ENCODE results near the gene DOK3.
"Not testable (repeated sequence)": the region's sequence is repeated elsewhere in the genome, so short reads cannot be mapped to it uniquely, and the experiment has no call there.

DOK3 gene

DNA sequence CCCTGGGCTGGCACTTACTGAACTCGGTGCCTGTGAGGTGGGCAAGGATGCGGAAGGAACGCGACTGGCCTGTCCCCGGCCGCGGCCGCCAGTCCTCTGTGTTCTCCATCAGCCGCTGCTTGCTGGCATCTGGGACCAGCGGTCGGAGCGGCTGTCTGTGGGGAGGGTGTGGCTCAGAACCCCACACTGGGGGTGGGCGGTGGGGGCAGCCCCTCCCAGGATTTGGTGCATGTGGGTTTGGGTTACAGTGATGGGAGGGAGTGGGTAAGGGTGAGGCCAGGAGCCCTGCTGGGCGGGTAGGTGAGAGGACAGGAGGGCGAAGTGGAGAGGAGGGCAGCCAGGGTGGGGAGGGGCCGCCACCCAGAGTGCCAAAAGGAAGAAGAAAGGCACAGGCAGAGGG is 18.6 kb downstream of the DOK3 start:
- no peak overlapping the region for H3K4me3 ChIP-seq (ENCODE audit: low read depth, low read length)
- peaks cover 25% of the 10 kb centered on the region for H3K4me1 ChIP-seq
- peaks cover 33% of the 10 kb centered on the region for H3K36me3 ChIP-seq
- no peak for DNase-seq
- TF ChIP-seq, protein P1, sequence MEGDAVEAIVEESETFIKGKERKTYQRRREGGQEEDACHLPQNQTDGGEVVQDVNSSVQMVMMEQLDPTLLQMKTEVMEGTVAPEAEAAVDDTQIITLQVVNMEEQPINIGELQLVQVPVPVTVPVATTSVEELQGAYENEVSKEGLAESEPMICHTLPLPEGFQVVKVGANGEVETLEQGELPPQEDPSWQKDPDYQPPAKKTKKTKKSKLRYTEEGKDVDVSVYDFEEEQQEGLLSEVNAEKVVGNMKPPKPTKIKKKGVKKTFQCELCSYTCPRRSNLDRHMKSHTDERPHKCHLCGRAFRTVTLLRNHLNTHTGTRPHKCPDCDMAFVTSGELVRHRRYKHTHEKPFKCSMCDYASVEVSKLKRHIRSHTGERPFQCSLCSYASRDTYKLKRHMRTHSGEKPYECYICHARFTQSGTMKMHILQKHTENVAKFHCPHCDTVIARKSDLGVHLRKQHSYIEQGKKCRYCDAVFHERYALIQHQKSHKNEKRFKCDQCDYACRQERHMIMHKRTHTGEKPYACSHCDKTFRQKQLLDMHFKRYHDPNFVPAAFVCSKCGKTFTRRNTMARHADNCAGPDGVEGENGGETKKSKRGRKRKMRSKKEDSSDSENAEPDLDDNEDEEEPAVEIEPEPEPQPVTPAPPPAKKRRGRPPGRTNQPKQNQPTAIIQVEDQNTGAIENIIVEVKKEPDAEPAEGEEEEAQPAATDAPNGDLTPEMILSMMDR (IDR thresholded peaks at IDR 0.05; ENCODE audit: low read depth, low read length), result no peak
- no peaks in the 10 kb centered on the region for H3K9me3 ChIP-seq
- H3K27me3 ChIP-seq, result no peaks in the 10 kb centered on the region

DNA sequence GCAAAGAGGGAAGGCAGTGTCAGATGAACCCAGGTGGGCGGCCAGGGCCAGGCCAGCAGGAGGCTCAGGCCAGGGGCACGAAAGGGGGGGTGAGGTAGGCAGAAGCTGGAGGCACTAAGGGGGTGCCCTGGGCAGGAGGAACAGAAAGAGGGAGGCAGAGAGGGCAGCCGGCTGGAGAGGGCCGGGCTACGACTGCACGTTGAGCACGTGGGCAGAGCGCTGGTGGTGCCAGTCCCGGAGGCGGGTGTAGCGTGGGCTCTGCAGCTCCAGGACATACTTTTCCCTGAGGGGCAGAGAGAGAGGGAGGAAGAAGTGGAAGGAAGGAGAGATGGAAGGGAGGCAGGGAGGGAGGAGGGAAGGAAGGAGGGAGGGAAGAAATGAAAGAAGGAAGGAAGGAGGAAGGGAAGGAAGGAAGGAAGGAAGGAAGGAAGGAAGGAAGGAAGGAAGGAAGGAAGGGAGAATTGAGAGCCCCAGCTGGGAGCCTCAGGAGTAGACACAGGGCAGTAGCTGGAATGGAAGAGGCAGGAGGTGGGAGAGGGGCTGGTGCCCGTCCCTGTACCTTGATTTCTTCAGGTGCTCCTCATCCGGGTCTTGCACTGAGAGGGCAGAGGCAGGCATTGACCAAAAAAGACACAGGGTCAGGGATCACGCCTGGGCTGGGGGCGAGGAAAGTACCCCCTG is 19.2 kb downstream of the DOK3 start:
- Histone ChIP-seq H3K4me3 (ENCODE audit: low read depth, low read length) (no peak overlapping the region), H3K27me3 (no peaks in the 10 kb centered on the region), H3K9me3 (no peaks in the 10 kb centered on the region), H3K36me3 (peaks cover 33% of the 10 kb centered on the region), H3K4me1 (peaks cover 19% of the 10 kb centered on the region)
- TF ChIP-seq, protein P1 (IDR thresholded peaks at IDR 0.05; ENCODE audit: low read depth, low read length), result no peak
- no peak for DNase-seq

DNA sequence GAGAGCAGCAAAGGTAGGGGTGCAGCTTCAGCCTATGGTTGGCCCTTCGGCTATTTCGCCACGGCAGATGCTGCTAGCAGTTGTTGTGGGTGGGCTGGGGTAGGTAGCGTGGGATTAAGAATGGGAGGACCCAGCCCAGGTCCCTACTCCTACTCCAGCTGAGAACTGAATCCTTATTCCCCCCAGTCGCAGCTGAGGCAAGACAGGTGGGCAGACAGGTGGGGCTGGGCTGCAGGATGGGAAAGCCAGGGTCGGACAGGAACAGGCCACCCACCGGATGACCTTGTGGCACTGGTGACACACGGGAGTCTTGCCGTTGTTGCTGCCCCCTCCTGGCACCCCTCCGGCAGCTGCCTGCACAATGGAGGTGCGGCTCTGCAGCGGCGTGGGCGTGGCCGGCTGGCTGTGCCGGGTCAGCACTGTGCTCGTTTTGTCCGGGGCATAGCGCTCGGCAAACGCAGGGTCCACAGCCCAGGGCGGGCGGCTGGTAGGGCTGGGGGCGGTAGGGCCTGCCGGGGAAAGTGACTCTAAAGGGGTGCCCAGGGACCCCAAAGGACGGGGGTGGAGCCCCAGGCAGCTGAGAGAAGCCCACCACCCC is 20.4 kb downstream of the DOK3 start:
- TF ChIP-seq, protein P1 (IDR thresholded peaks at IDR 0.05; ENCODE audit: low read depth, low read length), result peak; percentile 60
- H3K4me1 ChIP-seq, result peaks cover 9% of the 10 kb centered on the region
- peak; percentile 85 for DNase-seq

DNA sequence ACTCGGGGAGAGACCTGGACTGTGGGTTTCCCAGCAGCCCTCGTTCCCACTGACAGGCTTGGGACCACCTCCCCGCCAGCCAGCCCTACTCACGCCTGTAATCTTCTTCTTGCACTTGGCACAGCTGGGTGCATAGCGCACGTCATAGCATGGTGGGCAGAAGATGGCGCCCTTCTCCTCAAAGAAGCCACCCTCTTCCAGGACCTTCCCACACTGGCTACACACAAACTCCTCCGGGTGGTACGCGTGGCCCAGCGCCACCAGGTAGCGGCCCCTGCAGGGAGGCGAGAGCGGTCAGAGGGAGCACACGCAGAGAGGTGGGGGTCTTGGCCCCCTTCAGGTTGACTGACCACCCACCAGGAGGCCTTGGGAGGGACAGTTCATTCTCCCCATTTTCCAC is 21.7 kb downstream of the DOK3 start:
- TF ChIP-seq, protein P1 (IDR thresholded peaks at IDR 0.05; ENCODE audit: low read depth, low read length), result 0 out of 2 replicates have a peak, but pooled peaks have one; percentile 8
- Histone ChIP-seq H3K4me3 (ENCODE audit: low read depth, low read length) (no peak overlapping the region), H3K36me3 (peaks cover 30% of the 10 kb centered on the region), H3K9me3 (no peaks in the 10 kb centered on the region), H3K4me1 (peaks cover 6% of the 10 kb centered on the region; the same call in 1 of the 2 replicates), H3K27me3 (no peaks in the 10 kb centered on the region)
- DNase-seq, result no peak

More for the DNA sequence above, 20.4 kb downstream of the DOK3 start:
- Histone ChIP-seq H3K27me3 (no peaks in the 10 kb centered on the region), H3K9me3 (no peaks in the 10 kb centered on the region), H3K4me3 (ENCODE audit: low read depth, low read length) (no peak overlapping the region), H3K36me3 (peaks cover 30% of the 10 kb centered on the region)

DNA sequence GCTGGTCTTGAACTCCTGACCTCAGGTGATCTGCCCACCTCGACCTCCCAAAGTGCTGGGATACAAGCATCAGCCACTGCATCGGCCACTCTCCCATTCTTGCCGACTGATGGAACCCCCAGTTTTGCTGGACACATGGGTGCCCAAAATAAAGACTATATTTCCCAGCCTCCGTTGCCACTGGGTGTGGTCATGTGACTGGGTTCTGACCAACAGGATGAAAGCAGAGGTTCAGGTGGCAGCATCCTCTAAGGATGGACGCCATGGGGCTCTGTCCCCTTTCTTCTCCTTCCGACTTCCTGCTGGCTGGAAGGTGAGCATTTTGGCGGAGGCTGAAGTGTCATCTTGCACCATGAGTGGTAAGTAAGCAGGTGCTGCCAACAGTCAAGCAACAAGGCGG is 22.5 kb downstream of the DOK3 start:
- Histone ChIP-seq H3K4me3 (ENCODE audit: low read depth, low read length) (no peak overlapping the region), H3K36me3 (peaks cover 28% of the 10 kb centered on the region), H3K9me3 (no peaks in the 10 kb centered on the region), H3K27me3 (no peaks in the 10 kb centered on the region), H3K4me1 (peaks cover 6% of the 10 kb centered on the region; the same call in 1 of the 2 replicates)
- DNase-seq, result no peak
- TF ChIP-seq, protein P1 (IDR thresholded peaks at IDR 0.05; ENCODE audit: low read depth, low read length), result no peak

DNA sequence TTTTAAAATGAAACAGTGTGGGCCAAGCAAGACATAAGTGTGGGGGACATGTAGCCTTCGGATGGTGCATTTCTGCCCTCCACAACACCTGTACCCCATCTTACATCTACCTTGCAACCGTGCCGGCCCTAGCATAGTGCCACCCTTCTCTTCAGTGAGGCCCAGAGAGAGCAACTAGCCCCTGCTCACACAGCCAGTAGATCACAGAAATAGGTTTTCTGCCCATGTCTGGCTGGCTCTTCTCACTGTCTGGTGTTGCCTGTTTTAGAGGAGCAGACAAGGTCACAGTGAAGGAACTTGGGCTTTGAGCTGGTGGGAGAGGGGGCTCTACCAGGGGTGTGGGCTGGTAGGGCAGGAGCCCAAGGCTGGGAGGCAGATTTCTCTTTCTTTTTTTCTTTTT is 23.4 kb downstream of the DOK3 start:
- peaks cover 6% of the 10 kb centered on the region; the same call in 1 of the 2 replicates for H3K4me1 ChIP-seq
- peaks cover 22% of the 10 kb centered on the region for H3K36me3 ChIP-seq
- no peak overlapping the region for H3K4me3 ChIP-seq (ENCODE audit: low read depth, low read length)
- TF ChIP-seq, protein P1 (IDR thresholded peaks at IDR 0.05; ENCODE audit: low read depth, low read length), result no peak
- H3K27me3 ChIP-seq, result no peaks in the 10 kb centered on the region
- no peak for DNase-seq
- H3K9me3 ChIP-seq, result no peaks in the 10 kb centered on the region

DNA sequence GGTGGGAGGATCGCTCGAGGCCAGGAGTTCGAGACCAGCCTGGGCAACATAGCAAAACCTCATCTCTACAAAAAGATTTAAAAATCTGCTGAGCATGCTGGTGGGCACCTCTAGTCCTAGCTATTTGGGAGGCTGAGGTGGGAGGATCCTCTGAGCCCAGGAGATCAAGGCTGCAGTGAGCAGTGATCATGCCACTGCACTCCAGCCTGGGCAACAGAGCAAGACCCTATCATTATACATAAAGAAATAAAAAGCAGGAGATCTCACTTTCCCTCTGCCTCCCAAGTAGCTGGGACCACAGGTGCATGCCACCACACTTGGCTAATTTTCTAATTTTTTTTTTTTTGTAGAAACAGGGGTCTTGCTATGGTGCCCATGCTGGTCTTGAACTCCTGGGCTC is 23.9 kb downstream of the DOK3 start:
- not testable (repeated sequence) for H3K27me3 ChIP-seq; H3K4me1 ChIP-seq; H3K9me3 ChIP-seq; H3K4me3 ChIP-seq (ENCODE audit: low read depth, low read length); DNase-seq
- peaks cover 17% of the 10 kb centered on the region for H3K36me3 ChIP-seq
